PC-3 (cell line): ENCODE measurements around the gene MMD. TPM values are rescaled to one million over a fixed set of nuclear protein-coding genes. Genes with fewer than 3 reads are reported as not detected.

ENCODE experiments used
- ATAC-seq: fragments of 200-7000 bp; cut with Tn5 transposase; 2 replicates; pipeline ENCODE4 v1.9.1; 2020; ENCODE audit warnings: mild to moderate bottlenecking, moderate library complexity
- BruUV-seq: library from RNA; stranded (reverse); fragments of 400-500 nt; replicated peaks from 2 replicates; lab custom pipeline; 2021; lab: Mats Ljungman, UMichigan
- CTCF ChIA-PET: fragments of 300-600 bp; sonication (Branson Sonifier 250); formaldehyde crosslinking; loops from one replicate; lab custom pipeline; 2022; ENCODE audit warnings: antibody characterized with exemption; lab: Charles Lee
- POLR2A ChIA-PET: fragments of 300-600 bp; sonication (Branson Sonifier 250); formaldehyde crosslinking; loops from one replicate; lab custom pipeline; 2022; ENCODE audit warnings: antibody characterized with exemption; ENCODE audit not compliant: unreplicated experiment; lab: Charles Lee
- DNase-seq: peaks from one replicate; pipeline ENCODE4 v3.0.0-alpha.2; 2015
- H2AFZ ChIP-seq: fragments of 300-600 bp; sonication (generic); 2 replicates; pipeline ENCODE4 v1.6.0; 2016; ENCODE audit warnings: antibody characterized with exemption, low read length
- H3F3A ChIP-seq: fragments of 300-600 bp; sonication (generic); one replicate; pipeline ENCODE4 v1.6.0; 2017; ENCODE audit warnings: antibody characterized with exemption, low read length, control low read depth, mild to moderate bottlenecking; ENCODE audit not compliant: unreplicated experiment
- H3K27ac ChIP-seq: fragments of 300-600 bp; sonication (generic); 2 replicates; pipeline ENCODE4 v1.5.1; 2016; ENCODE audit warnings: mild to moderate bottlenecking, low read length
- H3K27me3 ChIP-seq: fragments of 300-600 bp; sonication (generic); 2 replicates; pipeline ENCODE4 v1.6.1; 2016; ENCODE audit warnings: low read length, mixed read lengths
- H3K36me3 ChIP-seq: fragments of 300-600 bp; sonication (generic); 2 replicates; pipeline ENCODE4 v1.6.1; 2016; ENCODE audit warnings: low read depth, mixed run types, low read length, mixed read lengths
- H3K4me1 ChIP-seq: fragments of 300-600 bp; sonication (generic); 2 replicates; pipeline ENCODE4 v1.5.1; 2016; ENCODE audit warnings: low read length; ENCODE audit not compliant: insufficient read depth
- H3K4me2 ChIP-seq: fragments of 300-600 bp; sonication (generic); 2 replicates; pipeline ENCODE4 v1.6.0; 2016; ENCODE audit warnings: low read length
- H3K4me3 ChIP-seq: fragments of 300-600 bp; sonication (generic); 2 replicates; pipeline ENCODE4 v1.5.1; 2016; ENCODE audit warnings: mild to moderate bottlenecking, low read length, mixed read lengths
- H3K79me2 ChIP-seq: fragments of 300-600 bp; sonication (generic); 2 replicates; pipeline ENCODE4 v1.6.1; 2017; ENCODE audit warnings: low read length, mixed read lengths
- H3K9ac ChIP-seq: fragments of 300-600 bp; sonication (generic); 2 replicates; pipeline ENCODE4 v1.6.0; 2016; ENCODE audit warnings: mild to moderate bottlenecking, low read length
- H3K9me2 ChIP-seq: fragments of 300-600 bp; sonication (generic); replicated peaks from 2 replicates; pipeline ENCODE4 v1.6.1; 2016; ENCODE audit warnings: mixed run types, low read length, mixed read lengths
- H3K9me3 ChIP-seq: fragments of 300-600 bp; sonication (generic); 2 replicates; pipeline ENCODE4 v1.6.1; 2016; ENCODE audit warnings: low read length, mixed read lengths
- H4K20me1 ChIP-seq: fragments of 300-600 bp; sonication (generic); 2 replicates; pipeline ENCODE4 v1.6.1; 2016; ENCODE audit warnings: low read length, mixed read lengths
- EZH2 ChIP-seq: fragments of 300-600 bp; sonication (generic); IDR thresholded peaks from one replicate; pipeline ENCODE4 v1.6.1; 2017; ENCODE audit warnings: antibody characterized with exemption, mild to moderate bottlenecking, low read length; ENCODE audit not compliant: unreplicated experiment
- EZH2phosphoT487 ChIP-seq: fragments of 300-600 bp; sonication (generic); IDR thresholded peaks from 2 replicates; pipeline ENCODE4 v1.6.1; 2018; ENCODE audit warnings: mild to moderate bottlenecking, antibody characterized with exemption, low read length, borderline replicate concordance
- intact Hi-C: fragments of 100-400 bp; cut with micrococcal nuclease; formaldehyde crosslinking; loops from 2 replicates; pipeline ENCODE4 v1.9.0; 2023
- total RNA-seq: library from RNA; depleted of rRNA; stranded (reverse); fragments of >200 nt; gene quantifications from 2 replicates; pipeline ENCODE4 v1.2.3, GENCODE V29; 2014
- TF ChIP-seq, protein P1 (sequence below): fragments of 300-600 bp; sonication (generic); conservative IDR thresholded peaks from 2 replicates; pipeline ENCODE4 v1.5.1; 2017; ENCODE audit warnings: antibody characterized with exemption, low read depth, mild to moderate bottlenecking, low read length

Gene MMD
- total RNA-seq, 1 experiment from 2014 or later = 24.1 TPM

DNA sequence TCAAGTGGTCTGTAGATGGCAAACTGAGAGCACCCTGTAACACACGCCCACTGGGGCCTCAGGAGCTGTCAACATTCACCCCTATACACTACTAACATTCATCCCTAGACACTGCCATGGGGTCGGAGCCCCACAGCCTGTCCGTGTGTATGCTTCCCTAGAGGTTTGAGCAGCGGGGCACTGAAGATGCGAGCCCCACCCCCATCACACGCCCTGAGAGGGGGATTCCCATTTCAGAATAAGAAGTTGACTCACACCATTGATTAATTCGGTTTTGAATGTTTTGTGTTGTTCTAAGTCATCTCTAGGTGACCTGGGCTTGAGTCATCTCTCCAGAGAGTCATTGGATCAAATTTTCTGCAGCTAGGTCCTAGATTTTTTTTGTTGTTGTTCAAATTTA is 37.3 kb upstream of the MMD start:
- intact Hi-C loops = loop anchor here (1.0 to 10.0 kb wide), 6 partner anchors 26 to 116 kb away; partner anchors contain the start of genes MMD and SMIM36
- peak; percentile 54 for ATAC-seq
- peaks cover 46% of the 10 kb centered on the region for H3K4me1 ChIP-seq
- no peak overlapping the region for H2AFZ ChIP-seq
- no peaks in the 10 kb centered on the region for H3K9me2 ChIP-seq
- H3K4me2 ChIP-seq = peak overlapping the region; percentile 69
- POLR2A ChIA-PET = interaction anchor here (0.6 kb wide), 1 partner anchor 1313 kb away, joined by 4 read pairs; no protein-coding TSS in a partner anchor
- no peaks in the 10 kb centered on the region for H3K9me3 ChIP-seq
- peaks cover 5% of the 10 kb centered on the region for H3F3A ChIP-seq
- no peaks in the 10 kb centered on the region for H3K27me3 ChIP-seq
- peak overlapping the region; percentile 77 for H3K27ac ChIP-seq
- H3K79me2 ChIP-seq = no peaks in the 10 kb centered on the region
- H3K36me3 ChIP-seq = no peaks in the 10 kb centered on the region
- CTCF ChIA-PET = no interaction called here
- H3K4me3 ChIP-seq = no peak overlapping the region
- no TSS peak for BruUV-seq
- H3K9ac ChIP-seq = peak overlapping the region; percentile 36; the same call in 1 of the 2 replicates
- peak; percentile 95 for DNase-seq
- no peaks in the 10 kb centered on the region for H4K20me1 ChIP-seq
- TF ChIP-seq EZH2 = no peak
- no peak for TF ChIP-seq EZH2phosphoT487

DNA sequence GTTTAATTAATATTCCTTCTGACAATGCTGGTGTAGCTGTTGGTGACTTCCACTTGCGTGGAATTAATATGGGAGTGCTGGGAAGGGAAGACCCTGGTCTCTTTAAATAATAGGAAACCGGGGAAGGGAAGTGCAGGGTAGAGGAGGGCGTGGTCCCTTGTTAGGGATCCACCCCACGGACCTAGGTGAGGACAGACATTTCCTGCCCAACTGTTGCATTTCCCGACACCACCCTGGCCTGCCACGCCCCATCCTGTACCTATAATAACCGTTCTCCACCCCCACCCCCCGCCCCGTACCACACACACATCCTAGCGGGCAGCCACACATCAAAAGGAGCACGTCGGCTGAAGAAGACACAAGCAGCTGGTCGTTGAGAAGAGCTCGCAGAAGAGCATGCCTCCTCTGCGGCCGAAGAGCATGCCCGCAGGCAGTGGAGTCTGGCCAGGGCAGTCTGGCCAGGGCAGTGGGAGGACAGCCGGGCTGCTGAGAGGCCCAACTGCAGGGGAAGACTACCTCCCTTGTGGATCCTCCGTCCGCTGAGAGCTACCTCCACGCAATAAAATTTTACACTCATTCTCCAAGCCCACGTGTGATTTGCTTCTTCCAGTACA is 36.8 kb upstream of the MMD start:
- peaks cover 52% of the 10 kb centered on the region for H3K4me1 ChIP-seq
- no peaks in the 10 kb centered on the region for H3K36me3 ChIP-seq
- no peak overlapping the region for H3K4me3 ChIP-seq
- intact Hi-C loops = loop anchor here (5.0 to 10.0 kb wide), 4 partner anchors 36 to 116 kb away; partner anchors contain the start of genes MMD and SMIM36
- no peak overlapping the region for H2AFZ ChIP-seq
- no peaks in the 10 kb centered on the region for H4K20me1 ChIP-seq
- TF ChIP-seq, protein P1, sequence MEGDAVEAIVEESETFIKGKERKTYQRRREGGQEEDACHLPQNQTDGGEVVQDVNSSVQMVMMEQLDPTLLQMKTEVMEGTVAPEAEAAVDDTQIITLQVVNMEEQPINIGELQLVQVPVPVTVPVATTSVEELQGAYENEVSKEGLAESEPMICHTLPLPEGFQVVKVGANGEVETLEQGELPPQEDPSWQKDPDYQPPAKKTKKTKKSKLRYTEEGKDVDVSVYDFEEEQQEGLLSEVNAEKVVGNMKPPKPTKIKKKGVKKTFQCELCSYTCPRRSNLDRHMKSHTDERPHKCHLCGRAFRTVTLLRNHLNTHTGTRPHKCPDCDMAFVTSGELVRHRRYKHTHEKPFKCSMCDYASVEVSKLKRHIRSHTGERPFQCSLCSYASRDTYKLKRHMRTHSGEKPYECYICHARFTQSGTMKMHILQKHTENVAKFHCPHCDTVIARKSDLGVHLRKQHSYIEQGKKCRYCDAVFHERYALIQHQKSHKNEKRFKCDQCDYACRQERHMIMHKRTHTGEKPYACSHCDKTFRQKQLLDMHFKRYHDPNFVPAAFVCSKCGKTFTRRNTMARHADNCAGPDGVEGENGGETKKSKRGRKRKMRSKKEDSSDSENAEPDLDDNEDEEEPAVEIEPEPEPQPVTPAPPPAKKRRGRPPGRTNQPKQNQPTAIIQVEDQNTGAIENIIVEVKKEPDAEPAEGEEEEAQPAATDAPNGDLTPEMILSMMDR = no peak
- no peak for TF ChIP-seq EZH2
- TF ChIP-seq EZH2phosphoT487 = no peak
- H3K9me3 ChIP-seq = no peaks in the 10 kb centered on the region
- H3K9me2 ChIP-seq = no peaks in the 10 kb centered on the region
- H3K4me2 ChIP-seq = peak overlapping the region; percentile 69
- CTCF ChIA-PET = no interaction called here
- H3K27me3 ChIP-seq = no peaks in the 10 kb centered on the region
- H3K27ac ChIP-seq = peak overlapping the region; percentile 77
- POLR2A ChIA-PET = no interaction called here
- DNase-seq (no peak), ATAC-seq (no peak)
- BruUV-seq = no TSS peak
- no peaks in the 10 kb centered on the region for H3K79me2 ChIP-seq
- H3K9ac ChIP-seq = peak overlapping the region; percentile 36; the same call in 1 of the 2 replicates
- H3F3A ChIP-seq = peaks cover 5% of the 10 kb centered on the region

DNA sequence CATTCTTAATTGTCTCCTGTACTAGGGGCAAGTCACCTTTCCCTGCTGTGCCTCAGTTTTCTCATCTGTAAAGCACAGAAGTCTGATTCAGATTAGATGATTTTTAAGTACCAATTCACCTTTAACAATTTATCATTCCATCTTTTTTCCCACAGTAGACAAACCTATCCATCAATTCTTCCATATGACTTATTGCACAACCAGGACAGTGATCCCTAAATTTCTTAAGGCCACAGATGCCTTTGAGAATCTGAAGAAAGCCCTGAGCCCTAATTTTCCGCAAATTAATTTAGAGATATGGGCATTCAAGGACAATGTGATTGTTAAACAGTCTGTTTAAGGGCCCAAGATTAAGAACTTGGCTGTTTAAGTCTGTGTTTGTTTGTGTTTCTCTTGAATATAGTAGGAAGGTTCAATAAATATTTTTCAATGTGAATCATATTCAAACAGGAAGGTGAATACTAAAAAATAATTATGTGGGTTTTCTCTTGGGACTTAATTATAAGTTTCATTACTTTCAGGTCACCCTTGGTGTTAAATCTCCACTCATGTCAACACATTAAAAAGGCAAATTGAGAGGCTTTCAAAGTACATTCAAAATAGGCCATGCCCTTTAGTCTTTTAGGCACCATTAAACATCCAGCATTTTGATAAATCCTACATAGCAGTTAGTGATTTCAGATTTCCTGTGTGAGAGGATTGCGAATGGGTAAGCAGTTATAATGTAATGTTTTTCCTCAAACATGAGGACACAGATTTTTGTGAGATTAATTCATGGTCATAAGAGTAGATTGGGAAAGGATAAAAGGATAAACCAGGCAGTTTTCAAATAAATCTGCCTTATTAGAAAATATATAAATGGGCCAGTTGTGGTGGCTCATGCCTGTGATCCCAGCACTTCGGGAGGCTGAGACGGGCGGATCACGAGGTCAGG is 34.9 kb upstream of the MMD start:
- Histone ChIP-seq H3F3A (peaks cover 5% of the 10 kb centered on the region), H3K9me3 (no peaks in the 10 kb centered on the region), H3K4me3 (no peak overlapping the region), H3K36me3 (no peaks in the 10 kb centered on the region), H3K4me2 (peak overlapping the region; percentile 14; the same call in 1 of the 2 replicates), H3K27ac (peak overlapping the region; percentile 11; the same call in 1 of the 2 replicates), H3K9ac (no peak overlapping the region), H3K27me3 (no peaks in the 10 kb centered on the region), H3K4me1 (peaks cover 70% of the 10 kb centered on the region), H4K20me1 (no peaks in the 10 kb centered on the region), H3K79me2 (no peaks in the 10 kb centered on the region), H2AFZ (no peak overlapping the region), H3K9me2 (no peaks in the 10 kb centered on the region)
- intact Hi-C loops = loop anchor here (5.0 to 10.0 kb wide), 4 partner anchors 34 to 118 kb away; partner anchors contain the start of genes MMD and SMIM36
- TF ChIP-seq EZH2 (no peak), EZH2phosphoT487 (no peak)
- TF ChIP-seq, protein P1 = no peak
- ChIA-PET POLR2A (no interaction called here), CTCF (no interaction called here)
- no TSS peak for BruUV-seq
- ATAC-seq (no peak), DNase-seq (peak; percentile 14)
